ENCODE data around the gene KIRREL3. TPM values are rescaled to one million over a fixed set of nuclear protein-coding genes. Genes with fewer than 3 reads are reported as not detected.

The KIRREL3 gene
- total RNA-seq, 2 experiments from 2014 or later, result not detected

DNA sequence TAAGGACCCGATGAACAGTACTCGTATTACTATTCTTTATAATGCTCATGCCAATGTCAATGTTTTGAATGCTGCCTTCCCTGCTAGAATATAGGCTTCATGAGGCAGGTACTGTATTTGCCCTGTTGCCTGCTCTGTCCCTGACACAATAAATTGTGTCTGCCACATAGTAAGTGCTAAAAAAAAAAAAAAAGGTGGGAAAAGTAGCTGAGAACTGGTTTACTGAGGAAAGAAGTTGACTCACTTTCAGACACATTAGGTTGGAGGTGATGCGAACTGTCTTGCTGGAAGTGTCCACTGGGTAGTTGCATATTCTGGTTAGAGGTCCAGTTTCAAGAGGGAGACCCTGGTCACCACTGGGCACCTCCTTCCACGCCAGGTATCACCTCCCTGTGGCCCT lies 255.9 kb downstream of the KIRREL3 start:
- peaks cover 3% of the 10 kb centered on the region for H3K27me3 Mint-ChIP-seq (ENCODE audit: low read depth)
- DNase-seq, result no peak
- CTCF ChIA-PET, result no interaction called here
- H3K36me3 Mint-ChIP-seq (ENCODE audit: low read depth), result no peaks in the 10 kb centered on the region
- H3K27ac Mint-ChIP-seq, result no peak overlapping the region
- POLR2A ChIA-PET, result no interaction called here
- peaks cover 13% of the 10 kb centered on the region for H3K4me1 Mint-ChIP-seq (ENCODE audit: low read depth)
- H3K9me3 Mint-ChIP-seq (ENCODE audit: insufficient read depth), result no peaks in the 10 kb centered on the region
- no peak for ATAC-seq
- H3K4me3 Mint-ChIP-seq, result no peak overlapping the region

DNA sequence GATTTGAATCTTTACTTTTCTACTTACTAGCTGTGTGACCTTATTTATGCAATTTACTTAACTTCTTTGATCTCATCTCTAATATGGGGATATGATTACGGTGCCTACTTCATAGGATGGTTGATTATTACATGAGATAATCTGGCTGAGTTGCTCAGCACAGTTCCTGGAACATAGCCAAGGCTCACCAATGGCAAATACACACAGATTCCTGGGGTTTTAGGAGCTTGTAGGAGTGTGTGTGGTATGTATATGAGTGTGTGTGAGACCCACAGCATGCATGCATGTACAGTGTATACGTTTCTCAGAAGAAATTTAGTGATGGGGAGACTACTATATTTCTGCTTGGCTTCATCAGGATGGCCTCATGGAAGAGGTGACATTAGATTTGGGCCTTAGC lies 256.9 kb downstream of the KIRREL3 start:
- Mint-ChIP-seq H3K4me3 (no peak overlapping the region), H3K27me3 (ENCODE audit: low read depth) (peaks cover 3% of the 10 kb centered on the region), H3K27ac (no peak overlapping the region), H3K36me3 (ENCODE audit: low read depth) (no peaks in the 10 kb centered on the region), H3K9me3 (ENCODE audit: insufficient read depth) (no peaks in the 10 kb centered on the region), H3K4me1 (ENCODE audit: low read depth) (peaks cover 9% of the 10 kb centered on the region)
- ChIA-PET CTCF (no interaction called here), POLR2A (no interaction called here)
- ATAC-seq, result no peak
- no peak for DNase-seq

DNA sequence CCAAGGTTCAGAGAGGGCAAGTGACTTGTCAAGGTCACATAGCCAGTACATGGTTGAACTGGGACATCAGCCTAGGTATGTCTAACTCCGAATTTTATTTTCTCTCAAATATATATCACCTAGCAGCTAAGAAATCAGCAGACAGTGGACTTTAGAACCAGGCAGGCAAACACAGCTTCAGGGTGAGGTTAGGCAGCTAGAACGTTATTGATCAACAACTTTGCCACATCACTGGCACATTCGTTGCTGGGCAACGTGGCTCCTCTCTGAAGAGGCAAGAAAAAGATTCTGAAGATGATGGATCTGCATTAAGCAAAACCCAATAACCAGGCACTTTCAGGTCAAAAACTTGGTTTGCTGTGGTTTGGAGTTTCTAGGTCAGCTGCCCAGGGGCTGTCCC lies 258.0 kb downstream of the KIRREL3 start:
- Mint-ChIP-seq H3K36me3 (ENCODE audit: low read depth) (no peaks in the 10 kb centered on the region), H3K4me1 (ENCODE audit: low read depth) (no peaks in the 10 kb centered on the region), H3K4me3 (no peak overlapping the region), H3K27me3 (ENCODE audit: low read depth) (peaks cover 3% of the 10 kb centered on the region), H3K27ac (no peak overlapping the region), H3K9me3 (ENCODE audit: insufficient read depth) (no peaks in the 10 kb centered on the region)
- ATAC-seq, result no peak
- POLR2A ChIA-PET, result no interaction called here
- CTCF ChIA-PET, result no interaction called here
- DNase-seq, result no peak

DNA sequence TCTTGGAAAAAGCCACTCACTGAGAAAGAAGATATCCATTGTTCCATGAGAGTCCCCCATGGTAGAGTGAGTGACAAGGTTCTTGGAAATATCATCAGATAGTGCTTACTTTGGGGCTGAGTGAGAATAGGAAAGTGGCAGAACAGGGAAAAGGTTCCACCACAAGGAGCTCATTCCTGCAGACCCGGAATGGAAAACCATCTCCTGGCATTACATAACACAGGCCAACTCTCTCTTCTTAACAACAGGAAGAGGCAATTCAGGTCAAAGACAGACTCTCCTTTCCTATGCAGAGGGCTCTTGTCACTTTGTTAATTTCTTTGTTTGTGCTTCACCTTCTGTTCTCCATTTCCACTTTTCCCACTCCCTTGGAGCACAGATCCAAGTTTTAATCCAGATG lies 259.7 kb downstream of the KIRREL3 start:
- DNase-seq (no peak), ATAC-seq (no peak)
- Mint-ChIP-seq H3K4me1 (ENCODE audit: low read depth) (no peaks in the 10 kb centered on the region), H3K36me3 (ENCODE audit: low read depth) (no peaks in the 10 kb centered on the region), H3K4me3 (no peak overlapping the region), H3K9me3 (ENCODE audit: insufficient read depth) (no peaks in the 10 kb centered on the region), H3K27ac (no peak overlapping the region), H3K27me3 (ENCODE audit: low read depth) (peaks cover 3% of the 10 kb centered on the region)
- CTCF ChIA-PET, result no interaction called here
- POLR2A ChIA-PET, result no interaction called here

- no peaks in the 10 kb centered on the region for H3K36me3 Mint-ChIP-seq (ENCODE audit: low read depth)
- DNase-seq (no peak), ATAC-seq (no peak)
- H3K27me3 Mint-ChIP-seq (ENCODE audit: low read depth), result peaks cover 3% of the 10 kb centered on the region
- H3K9me3 Mint-ChIP-seq (ENCODE audit: insufficient read depth), result no peaks in the 10 kb centered on the region
- no peak overlapping the region for H3K27ac Mint-ChIP-seq
- no peaks in the 10 kb centered on the region for H3K4me1 Mint-ChIP-seq (ENCODE audit: low read depth)
- CTCF ChIA-PET, result no interaction called here
- H3K4me3 Mint-ChIP-seq, result no peak overlapping the region
- POLR2A ChIA-PET, result no interaction called here
Measured at GRCh38 chr11:126739499-126740145, 260.9 kb downstream of the KIRREL3 start.

- no peaks in the 10 kb centered on the region for H3K36me3 Mint-ChIP-seq (ENCODE audit: low read depth)
- H3K9me3 Mint-ChIP-seq (ENCODE audit: insufficient read depth), result no peaks in the 10 kb centered on the region
- ChIA-PET POLR2A (no interaction called here), CTCF (no interaction called here)
- no peaks in the 10 kb centered on the region for H3K4me1 Mint-ChIP-seq (ENCODE audit: low read depth)
- H3K27ac Mint-ChIP-seq, result no peak overlapping the region
- H3K27me3 Mint-ChIP-seq (ENCODE audit: low read depth), result peaks cover 3% of the 10 kb centered on the region
- ATAC-seq (no peak), DNase-seq (no peak)
- H3K4me3 Mint-ChIP-seq, result no peak overlapping the region
Measured at GRCh38 chr11:126738295-126739031, 262.1 kb downstream of the KIRREL3 start.

- H3K27me3 Mint-ChIP-seq (ENCODE audit: low read depth), result no peaks in the 10 kb centered on the region
- POLR2A ChIA-PET, result no interaction called here
- H3K4me3 Mint-ChIP-seq, result no peak overlapping the region
- no peaks in the 10 kb centered on the region for H3K36me3 Mint-ChIP-seq (ENCODE audit: low read depth)
- no peak for ATAC-seq
- H3K4me1 Mint-ChIP-seq (ENCODE audit: low read depth), result no peaks in the 10 kb centered on the region
- no peaks in the 10 kb centered on the region for H3K9me3 Mint-ChIP-seq (ENCODE audit: insufficient read depth)
- DNase-seq, result no peak
- H3K27ac Mint-ChIP-seq, result no peak overlapping the region
- CTCF ChIA-PET, result no interaction called here
Measured at GRCh38 chr11:126736682-126737572, 263.6 kb downstream of the KIRREL3 start.

- no peaks in the 10 kb centered on the region for H3K9me3 Mint-ChIP-seq (ENCODE audit: insufficient read depth)
- H3K4me3 Mint-ChIP-seq, result no peak overlapping the region
- H3K4me1 Mint-ChIP-seq (ENCODE audit: low read depth), result no peaks in the 10 kb centered on the region
- CTCF ChIA-PET, result no interaction called here
- ATAC-seq (no peak), DNase-seq (no peak)
- H3K27ac Mint-ChIP-seq, result no peak overlapping the region
- H3K36me3 Mint-ChIP-seq (ENCODE audit: low read depth), result no peaks in the 10 kb centered on the region
- no peaks in the 10 kb centered on the region for H3K27me3 Mint-ChIP-seq (ENCODE audit: low read depth)
- POLR2A ChIA-PET, result no interaction called here
Measured at GRCh38 chr11:126734752-126735151, 265.8 kb downstream of the KIRREL3 start.

DNA sequence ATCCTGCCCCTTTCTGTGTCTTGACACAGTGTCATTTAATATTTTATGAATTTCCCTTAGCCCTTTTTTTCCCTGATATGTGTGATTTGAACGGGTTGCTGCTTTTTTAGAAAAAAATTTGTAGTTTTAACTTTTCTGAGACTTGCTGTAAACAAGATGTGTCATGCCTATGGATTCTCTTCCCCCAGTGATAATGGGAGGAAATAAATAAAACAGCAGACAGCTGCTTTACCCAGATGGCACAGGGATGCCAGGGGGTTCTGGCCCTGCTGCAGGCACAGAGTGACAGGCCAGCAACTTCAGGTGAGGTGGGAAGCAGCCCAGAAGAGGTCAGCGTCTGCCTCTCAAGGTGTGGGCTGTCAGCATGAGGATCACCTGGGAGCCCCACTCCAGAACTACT lies 266.9 kb downstream of the KIRREL3 start:
- no peak overlapping the region for H3K4me3 Mint-ChIP-seq
- CTCF ChIA-PET, result interaction anchor here (1.3 kb wide), 1 partner anchor 17 kb away, joined by 3 read pairs; no protein-coding TSS in a partner anchor
- H3K9me3 Mint-ChIP-seq (ENCODE audit: insufficient read depth), result no peaks in the 10 kb centered on the region
- POLR2A ChIA-PET, result no interaction called here
- no peaks in the 10 kb centered on the region for H3K4me1 Mint-ChIP-seq (ENCODE audit: low read depth)
- ATAC-seq (no peak), DNase-seq (no peak)
- H3K27ac Mint-ChIP-seq, result no peak overlapping the region
- no peaks in the 10 kb centered on the region for H3K27me3 Mint-ChIP-seq (ENCODE audit: low read depth)
- no peaks in the 10 kb centered on the region for H3K36me3 Mint-ChIP-seq (ENCODE audit: low read depth)

DNA sequence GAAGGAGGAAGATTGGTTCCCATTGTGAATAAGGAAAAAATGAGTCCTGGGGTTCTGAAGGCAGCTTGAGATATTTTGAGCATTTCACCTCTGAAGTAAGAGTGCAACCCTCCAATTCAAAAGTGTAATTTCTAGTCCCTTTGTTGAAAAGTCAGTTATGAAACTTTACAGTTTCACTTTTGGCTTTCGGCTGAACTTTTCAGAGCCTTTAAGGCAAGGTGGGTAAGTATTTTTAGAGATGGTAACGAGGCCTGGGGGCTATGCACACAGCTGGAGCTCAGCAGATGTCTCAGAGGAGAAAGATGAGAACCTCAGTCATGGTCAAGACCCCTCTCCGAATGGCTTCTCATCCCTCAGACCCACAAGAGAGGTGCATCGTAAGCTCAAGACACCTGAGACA lies 267.6 kb downstream of the KIRREL3 start:
- Mint-ChIP-seq H3K4me1 (ENCODE audit: low read depth) (no peaks in the 10 kb centered on the region), H3K27ac (no peak overlapping the region), H3K27me3 (ENCODE audit: low read depth) (no peaks in the 10 kb centered on the region), H3K36me3 (ENCODE audit: low read depth) (no peaks in the 10 kb centered on the region), H3K9me3 (ENCODE audit: insufficient read depth) (no peaks in the 10 kb centered on the region), H3K4me3 (no peak overlapping the region)
- no peak for ATAC-seq
- ChIA-PET POLR2A (no interaction called here), CTCF (interaction anchor here (1.3 to 1.8 kb wide), 2 partner anchors 16 kb away, joined by 3 to 5 read pairs; no protein-coding TSS in a partner anchor)
- no peak for DNase-seq

GRCh38 chr11:126731576-126732142 lies 268.9 kb downstream of the KIRREL3 start:
- DNase-seq (no peak), ATAC-seq (no peak)
- ChIA-PET POLR2A (no interaction called here), CTCF (interaction anchor here (1.8 kb wide), 1 partner anchor 15 kb away, joined by 5 read pairs; no protein-coding TSS in a partner anchor)
- Mint-ChIP-seq H3K36me3 (ENCODE audit: low read depth) (no peaks in the 10 kb centered on the region), H3K4me3 (no peak overlapping the region), H3K4me1 (ENCODE audit: low read depth) (no peaks in the 10 kb centered on the region), H3K27me3 (ENCODE audit: low read depth) (no peaks in the 10 kb centered on the region), H3K27ac (no peak overlapping the region), H3K9me3 (ENCODE audit: insufficient read depth) (no peaks in the 10 kb centered on the region)

DNA sequence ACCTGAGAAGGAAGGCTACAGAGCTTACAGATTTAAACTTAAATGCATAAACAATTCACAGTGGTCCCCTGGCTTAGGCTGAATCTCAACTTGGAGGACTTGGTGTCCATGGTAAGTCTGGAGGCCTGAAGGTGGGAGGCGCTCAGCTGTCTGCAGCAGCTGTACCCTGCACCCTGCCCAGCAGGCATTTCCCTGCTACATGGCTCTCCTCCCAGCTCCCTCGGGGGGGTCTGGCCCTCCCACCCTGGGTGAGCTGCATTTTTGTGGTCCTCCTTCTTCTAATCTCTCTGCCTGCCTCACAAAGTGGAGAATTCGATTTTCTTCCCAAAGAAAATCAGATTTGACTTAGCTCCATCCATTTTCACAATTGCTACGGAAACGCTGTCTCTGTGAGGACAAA lies 273.2 kb downstream of the KIRREL3 start:
- Mint-ChIP-seq H3K4me1 (ENCODE audit: low read depth) (no peaks in the 10 kb centered on the region), H3K9me3 (ENCODE audit: insufficient read depth) (no peaks in the 10 kb centered on the region), H3K27ac (no peak overlapping the region), H3K36me3 (ENCODE audit: low read depth) (no peaks in the 10 kb centered on the region), H3K4me3 (no peak overlapping the region), H3K27me3 (ENCODE audit: low read depth) (peaks cover 2% of the 10 kb centered on the region)
- CTCF ChIA-PET, result no interaction called here
- POLR2A ChIA-PET, result no interaction called here
- DNase-seq (no peak), ATAC-seq (no peak)

Measured in activated CD8-positive, alpha-beta T cell treated with anti-CD3 and anti-CD28 coated beads, Interleukin-2, amount 10 ng/mL, durations not matched to agents 7 days and 5 days (primary cell).